ENCODE data around the gene RBBP6. TPM values are rescaled to one million over a fixed set of nuclear protein-coding genes. Genes with fewer than 3 reads are reported as not detected.

Gene RBBP6
- total RNA-seq: 17.8 and 25.1 TPM in 2 replicates

GRCh38 chr16:24539295-24539849, at the start of gene RBBP6:
Gene RBBP6 (plus strand): TSS chr16:24539566. CDS start chr16:24540627, 1,061 bp downstream.

Other genes starting within 250 kb of the RBBP6 start
- 21.5 and 30.8 TPM in 2 replicates for gene TNRC6A, start 190.1 kb downstream of the RBBP6 start, total RNA-seq

All from nasal cavity respiratory epithelium epithelial cell of viscerocranial mucosa (primary cell).